HEK293 (cell line): ENCODE data around the gene IRAK3.

Source experiments
- HIC1 ChIP-seq: fragments of 450-650 bp; formaldehyde crosslinking; IDR thresholded peaks from 2 replicates; pipeline ENCODE4 v1.5.1; 2016; ENCODE audit warnings: missing biosample characterization, missing genetic modification characterization
- HOXA7 ChIP-seq: sonication (generic); formaldehyde crosslinking; IDR thresholded peaks from 2 replicates; pipeline ENCODE4 v1.8.1; 2022; ENCODE audit warnings: missing genetic modification reagents, borderline replicate concordance
- OSR2 ChIP-seq: fragments of 450-650 bp; formaldehyde crosslinking; IDR thresholded peaks from 2 replicates; pipeline ENCODE4 v1.5.1; 2016; ENCODE audit warnings: missing biosample characterization, missing genetic modification characterization
- PRDM10 ChIP-seq: fragments of 450-650 bp; formaldehyde crosslinking; IDR thresholded peaks from 2 replicates; pipeline ENCODE4 v1.5.1; 2016; ENCODE audit warnings: missing biosample characterization, missing genetic modification characterization
- REST ChIP-seq: fragments of 450-650 bp; formaldehyde crosslinking; IDR thresholded peaks from 2 replicates; pipeline ENCODE4 v1.5.1; 2016; ENCODE audit warnings: missing biosample characterization, missing genetic modification characterization
- SP3 ChIP-seq: fragments of 450-650 bp; formaldehyde crosslinking; IDR thresholded peaks from 2 replicates; pipeline ENCODE4 v1.5.1; 2016; ENCODE audit warnings: missing biosample characterization, missing genetic modification characterization
- ZBTB20 ChIP-seq: fragments of 450-650 bp; formaldehyde crosslinking; IDR thresholded peaks from 2 replicates; pipeline ENCODE4 v1.5.1; 2016; ENCODE audit warnings: missing biosample characterization, missing genetic modification characterization
- ZEB2 ChIP-seq: fragments of 450-650 bp; formaldehyde crosslinking; IDR thresholded peaks from 2 replicates; pipeline ENCODE4 v1.5.1; 2016; ENCODE audit warnings: missing biosample characterization, missing genetic modification characterization
- ZIC2 ChIP-seq: fragments of 450-650 bp; formaldehyde crosslinking; IDR thresholded peaks from 2 replicates; pipeline ENCODE4 v1.5.1; 2016; ENCODE audit warnings: missing biosample characterization, missing genetic modification characterization
- ZNF132 ChIP-seq: fragments of 450-650 bp; formaldehyde crosslinking; IDR thresholded peaks from 2 replicates; pipeline ENCODE4 v1.5.1; 2017; ENCODE audit warnings: missing biosample characterization, missing genetic modification characterization, borderline replicate concordance
- ZNF214 ChIP-seq: fragments of 450-650 bp; formaldehyde crosslinking; IDR thresholded peaks from 2 replicates; pipeline ENCODE4 v1.5.1; 2017; ENCODE audit warnings: missing biosample characterization, mild to moderate bottlenecking, missing genetic modification characterization, borderline replicate concordance
- ZNF24 ChIP-seq: fragments of 450-650 bp; formaldehyde crosslinking; IDR thresholded peaks from 2 replicates; pipeline ENCODE4 v1.5.1; 2016; ENCODE audit warnings: missing biosample characterization, missing genetic modification characterization
- ZNF302 ChIP-seq: fragments of 450-650 bp; formaldehyde crosslinking; IDR thresholded peaks from 2 replicates; pipeline ENCODE4 v1.5.1; 2016; ENCODE audit warnings: missing biosample characterization, missing genetic modification characterization, low read depth
- ZNF335 ChIP-seq: fragments of 450-650 bp; formaldehyde crosslinking; conservative IDR thresholded peaks from 2 replicates; pipeline ENCODE4 v1.5.1; 2016; ENCODE audit warnings: missing biosample characterization, missing genetic modification characterization
- ZNF398 ChIP-seq: fragments of 450-650 bp; formaldehyde crosslinking; IDR thresholded peaks from 2 replicates; pipeline ENCODE4 v1.5.1; 2017; ENCODE audit warnings: missing biosample characterization, missing genetic modification characterization
- ZNF473 ChIP-seq: fragments of 450-650 bp; formaldehyde crosslinking; IDR thresholded peaks from 2 replicates; pipeline ENCODE4 v1.5.1; 2017; ENCODE audit warnings: missing biosample characterization, missing genetic modification characterization
- ZNF501 ChIP-seq: fragments of 450-650 bp; formaldehyde crosslinking; IDR thresholded peaks from 2 replicates; pipeline ENCODE4 v1.5.1; 2016; ENCODE audit warnings: missing biosample characterization, missing genetic modification characterization
- ZNF510 ChIP-seq: fragments of 450-650 bp; formaldehyde crosslinking; IDR thresholded peaks from 2 replicates; pipeline ENCODE4 v1.5.1; 2018; ENCODE audit warnings: mild to moderate bottlenecking, missing genetic modification characterization, missing biosample characterization; ENCODE audit not compliant: insufficient replicate concordance
- ZNF596 ChIP-seq: fragments of 450-650 bp; IDR thresholded peaks from 2 replicates; pipeline ENCODE4 v1.5.0; 2018; ENCODE audit warnings: missing biosample characterization, mild to moderate bottlenecking, missing genetic modification characterization, moderate library complexity
- ZNF600 ChIP-seq: fragments of 450-650 bp; formaldehyde crosslinking; IDR thresholded peaks from 2 replicates; pipeline ENCODE4 v1.5.1; 2016; ENCODE audit warnings: missing biosample characterization, missing genetic modification characterization
- ZNF645 ChIP-seq: fragments of 450-650 bp; formaldehyde crosslinking; IDR thresholded peaks from 2 replicates; pipeline ENCODE4; 2016; ENCODE audit warnings: missing biosample characterization, missing genetic modification characterization
- ZSCAN18 ChIP-seq: fragments of 450-650 bp; formaldehyde crosslinking; IDR thresholded peaks from 2 replicates; pipeline ENCODE4 v1.5.1; 2016; ENCODE audit warnings: missing biosample characterization, missing genetic modification characterization

The IRAK3 gene

GRCh38 chr12:66302827-66303169 lies 113.8 kb downstream of the IRAK3 start (continued):
- no peak for TF ChIP-seq ZSCAN18 (tag by site-specific recombination)
- no peak for TF ChIP-seq ZNF645 (tag by site-specific recombination)
- no peak; the same call in 1 of the 2 replicates for TF ChIP-seq ZNF600 (tag by site-specific recombination)
- TF ChIP-seq ZNF214, result no peak
- no peak for TF ChIP-seq ZNF473 (tag by site-specific recombination)
- 0 out of 2 replicates have a peak, but pooled peaks have one; percentile 3 for TF ChIP-seq ZNF24 (tag by site-specific recombination)
- TF ChIP-seq ZEB2 (tag by site-specific recombination), result peak; percentile 13; the same call in 1 of the 2 replicates
- no peak for TF ChIP-seq ZNF132 (tag by site-specific recombination)
- no peak; the same call in 1 of the 2 replicates for TF ChIP-seq OSR2 (tag by site-specific recombination)
- no peak for TF ChIP-seq ZNF501 (tag by site-specific recombination)
- TF ChIP-seq ZNF596, result no peak
- TF ChIP-seq ZNF398 (tag by site-specific recombination), result no peak
- TF ChIP-seq PRDM10 (tag by site-specific recombination), result 0 out of 2 replicates have a peak, but pooled peaks have one; percentile 5
- TF ChIP-seq ZNF510 (tag by site-specific recombination), result no peak
- no peak for TF ChIP-seq HOXA7 (CRISPR knock-in tag)
- TF ChIP-seq ZBTB20 (tag by site-specific recombination), result no peak
- TF ChIP-seq ZNF335 (tag by site-specific recombination), result peak; percentile 75
- peak; percentile 36; the same call in 1 of the 2 replicates for TF ChIP-seq REST (tag by site-specific recombination)
- no peak for TF ChIP-seq ZNF302 (tag by site-specific recombination)
- no peak for TF ChIP-seq SP3 (tag by site-specific recombination)
- TF ChIP-seq ZIC2 (tag by site-specific recombination), result peak; percentile 70; the same call in 1 of the 2 replicates
- no peak for TF ChIP-seq HIC1 (tag by site-specific recombination)
